HCT116 (cell line): ENCODE data around the gene ARNT2. TPM values are rescaled to one million over a fixed set of nuclear protein-coding genes. Genes with fewer than 3 reads are reported as not detected.

ENCODE experiments used
- ATAC-seq: fragments of 200-7000 bp; cut with Tn5 transposase; 2 replicates; pipeline ENCODE4 v1.9.1; 2020; ENCODE audit warnings: mild to moderate bottlenecking, moderate library complexity
- BruUV-seq: library from RNA; stranded (reverse); fragments of 400-500 nt; replicated peaks from 2 replicates; lab custom pipeline; 2021; lab: Mats Ljungman, UMichigan
- CTCF ChIA-PET: fragments of 300-600 bp; sonication (Branson Sonifier 250); formaldehyde crosslinking; loops from one replicate; lab custom pipeline; 2021; ENCODE audit warnings: antibody characterized with exemption; lab: Charles Lee
- POLR2A ChIA-PET: fragments of 300-600, 350-600 bp; sonication (Branson Sonifier 250); formaldehyde crosslinking; loops from one replicate; lab custom pipeline; 2021; ENCODE audit warnings: antibody characterized with exemption; lab: Charles Lee
- RAD21 ChIA-PET, 2 experiments: fragments of 300-600 bp; sonication (Branson Sonifier 250); formaldehyde crosslinking; loops; one replicate each; lab custom pipeline; 2023; ENCODE audit warnings: low total read pairs in 2 of 2; ENCODE audit not compliant: uncharacterized antibody in 2 of 2, unreplicated experiment in 2 of 2, low non-redundant PET in 1 of 2; lab: Charles Lee
- DNase-seq: peaks from one replicate; pipeline ENCODE4 v3.0.0-alpha.2; 2010; ENCODE audit warnings: low read depth, low spot score
- H2AFZ ChIP-seq: fragments of 200-600 bp; shearing (Covaris generic), sonication (generic); 2 replicates; pipeline ENCODE4 v1.6.1; 2017; ENCODE audit warnings: low read depth, mixed run types, mixed read lengths, antibody characterized with exemption, low read length; ENCODE audit not compliant: poor library complexity, severe bottlenecking
- H3K27ac ChIP-seq: 2 replicates; pipeline ENCODE4 v1.5.1; 2012; ENCODE audit warnings: low read depth, low read length
- H3K27me3 ChIP-seq: fragments of 200-600 bp; sonication (generic); 2 replicates; pipeline ENCODE4 v1.6.1; 2016; ENCODE audit warnings: mixed run types, low read length, mixed read lengths; ENCODE audit not compliant: insufficient read depth
- H3K36me3 ChIP-seq, 2 experiments: fragments of 200-500 bp in 1 of 2; fragments of 200-600 bp in 1 of 2; sonication (Bioruptor generic) in 1 of 2; sonication (generic) in 1 of 2; 2 replicates each; pipeline versions ENCODE4 v1.5.1 to v1.6.1; 2014 to 2016; ENCODE audit warnings: low read length in 2 of 2, inconsistent platforms in 1 of 2, mixed read lengths in 1 of 2, mixed run types in 1 of 2; ENCODE audit not compliant: insufficient read depth in 2 of 2, control insufficient read depth in 1 of 2
- H3K4me1 ChIP-seq, 2 experiments: fragments of 200-600 bp in 1 of 2; sonication (generic) in 1 of 2; 2 replicates each; pipeline versions ENCODE4 v1.5.1 to v1.6.1; 2012 to 2017; ENCODE audit warnings: low read length in 2 of 2, inconsistent platforms in 1 of 2, mild to moderate bottlenecking in 1 of 2, mixed read lengths in 1 of 2, mixed run types in 1 of 2, moderate library complexity in 1 of 2; ENCODE audit not compliant: insufficient read depth in 2 of 2, control insufficient read depth in 1 of 2
- H3K4me2 ChIP-seq: fragments of 200-600 bp; sonication (generic); 2 replicates; pipeline ENCODE4 v1.6.1; 2017; ENCODE audit warnings: mixed run types, low read length, mixed read lengths
- H3K4me3 ChIP-seq, 2 experiments: fragments of 200-600 bp in 1 of 2; sonication (generic) in 1 of 2; replicated peaks in 1 of 2; 2 replicates each; pipeline ENCODE4 v1.5.1; 2011 to 2016; ENCODE audit warnings: low read length in 2 of 2, control low read depth in 1 of 2, low read depth in 1 of 2, mild to moderate bottlenecking in 1 of 2, mixed read lengths in 1 of 2, mixed run types in 1 of 2
- H3K79me2 ChIP-seq: fragments of 200-600 bp; sonication (generic); 2 replicates; pipeline ENCODE4 v1.6.1; 2017; ENCODE audit warnings: mild to moderate bottlenecking, mixed run types, low read length, moderate library complexity, mixed read lengths; ENCODE audit not compliant: insufficient read depth
- H3K9ac ChIP-seq: fragments of 200-600 bp; sonication (generic); 2 replicates; pipeline ENCODE4 v1.6.1; 2016; ENCODE audit warnings: low read length, mixed read lengths
- H3K9me2 ChIP-seq: fragments of 200-600 bp; sonication (generic), shearing (Covaris generic); 2 replicates; pipeline ENCODE4 v1.6.1; 2017; ENCODE audit warnings: mixed run types, mild to moderate bottlenecking, moderate library complexity; ENCODE audit not compliant: insufficient read depth
- H3K9me3 ChIP-seq, 2 experiments: fragments of 200-500 bp in 1 of 2; fragments of 200-600 bp in 1 of 2; sonication (Bioruptor generic) in 1 of 2; sonication (generic) in 1 of 2; 2 replicates each; pipeline ENCODE4 v1.6.1; 2014 to 2017; ENCODE audit warnings: low read length in 2 of 2, mixed read lengths in 2 of 2, inconsistent platforms in 1 of 2, low read depth in 1 of 2, mild to moderate bottlenecking in 1 of 2, mixed run types in 1 of 2, moderate library complexity in 1 of 2; ENCODE audit not compliant: control insufficient read depth in 1 of 2, insufficient read depth in 1 of 2
- H4K20me1 ChIP-seq: fragments of 200-600 bp; sonication (generic), shearing (Covaris generic); 2 replicates; pipeline ENCODE4 v1.6.1; 2017; ENCODE audit warnings: mixed run types, mild to moderate bottlenecking, moderate library complexity; ENCODE audit not compliant: insufficient read depth
- CEBPB ChIP-seq: IDR thresholded peaks from 2 replicates; pipeline ENCODE4 v1.6.1; 2012; ENCODE audit warnings: low read depth
- CTCF ChIP-seq, 3 experiments: fragments of 200-600 bp in 1 of 3; sonication (generic) in 1 of 3; IDR thresholded peaks in 2 of 3; conservative IDR thresholded peaks in 1 of 3; 2 replicates each; pipeline ENCODE4 v1.5.1; 2012 to 2017; ENCODE audit warnings: low read depth in 2 of 3, low read length in 2 of 3, antibody characterized with exemption in 1 of 3, borderline replicate concordance in 1 of 3, control low read depth in 1 of 3, mild to moderate bottlenecking in 1 of 3, mixed read lengths in 1 of 3, mixed run types in 1 of 3, moderate library complexity in 1 of 3; ENCODE audit not compliant: insufficient read depth in 1 of 3
- EGR1 ChIP-seq: IDR thresholded peaks from 2 replicates; pipeline ENCODE4 v1.6.1; 2012; ENCODE audit warnings: low read depth
- ELF1 ChIP-seq: IDR thresholded peaks from 2 replicates; pipeline ENCODE4 v1.6.1; 2012; ENCODE audit warnings: low read depth, borderline replicate concordance
- EZH2phosphoT487 ChIP-seq: fragments of 200-600 bp; IDR thresholded peaks from 2 replicates; pipeline ENCODE4 v1.6.1; 2018; ENCODE audit warnings: antibody characterized with exemption, borderline replicate concordance
- FOSL1 ChIP-seq: IDR thresholded peaks from 2 replicates; pipeline ENCODE4 v1.6.1; 2012; ENCODE audit warnings: low read depth
- JUND ChIP-seq: IDR thresholded peaks from 2 replicates; pipeline ENCODE4 v1.6.1; 2012
- MAX ChIP-seq: IDR thresholded peaks from 2 replicates; pipeline ENCODE4 v1.6.1; 2012
- POLR2A ChIP-seq: IDR thresholded peaks from 2 replicates; pipeline ENCODE4 v1.7.0; 2011; ENCODE audit warnings: borderline replicate concordance; ENCODE audit not compliant: insufficient read depth, insufficient read length; ENCODE audit errors: extremely low read depth
- RAD21 ChIP-seq: IDR thresholded peaks from 2 replicates; pipeline ENCODE4 v1.6.1; 2012; ENCODE audit warnings: low read depth, mild to moderate bottlenecking
- REST ChIP-seq: IDR thresholded peaks from 2 replicates; pipeline ENCODE4 v1.6.1; 2012; ENCODE audit warnings: low read depth
- SIN3A ChIP-seq: IDR thresholded peaks from 2 replicates; pipeline ENCODE4 v1.6.1; 2012; ENCODE audit warnings: low read depth
- SP1 ChIP-seq: IDR thresholded peaks from 2 replicates; pipeline ENCODE4 v1.6.1; 2012; ENCODE audit warnings: low read depth
- SRF ChIP-seq: IDR thresholded peaks from 2 replicates; pipeline ENCODE4 v1.6.1; 2012; ENCODE audit warnings: low read depth
- ZBTB33 ChIP-seq: IDR thresholded peaks from 2 replicates; pipeline ENCODE4 v1.6.1; 2011; ENCODE audit warnings: mild to moderate bottlenecking, low read length, moderate library complexity; ENCODE audit not compliant: insufficient replicate concordance; ENCODE audit errors: extremely low read depth
- ZFX ChIP-seq: fragments of 450-650 bp; IDR thresholded peaks from 2 replicates; pipeline ENCODE4 v1.6.1; 2017
- ZNF274 ChIP-seq: fragments of 200-500 bp; sonication (Bioruptor generic); IDR thresholded peaks from 2 replicates; pipeline ENCODE4 v1.6.1; 2014; ENCODE audit warnings: mild to moderate bottlenecking, low read depth, low read length, inconsistent platforms
- intact Hi-C: fragments of 100-400 bp; cut with micrococcal nuclease; formaldehyde crosslinking; loops from 2 replicates; pipeline ENCODE4 v1.10.0; 2022
- total RNA-seq: library from RNA; stranded (reverse); gene quantifications from one replicate; pipeline ENCODE4 v1.2.1, GENCODE V29; 2021; ENCODE audit not compliant: unreplicated experiment
- TF ChIP-seq, protein P1 (sequence below): IDR thresholded peaks from 2 replicates; pipeline ENCODE4 v1.6.1; 2012

The ARNT2 gene
- total RNA-seq, 1 experiment from 2014 or later = 3.0 TPM

DNA sequence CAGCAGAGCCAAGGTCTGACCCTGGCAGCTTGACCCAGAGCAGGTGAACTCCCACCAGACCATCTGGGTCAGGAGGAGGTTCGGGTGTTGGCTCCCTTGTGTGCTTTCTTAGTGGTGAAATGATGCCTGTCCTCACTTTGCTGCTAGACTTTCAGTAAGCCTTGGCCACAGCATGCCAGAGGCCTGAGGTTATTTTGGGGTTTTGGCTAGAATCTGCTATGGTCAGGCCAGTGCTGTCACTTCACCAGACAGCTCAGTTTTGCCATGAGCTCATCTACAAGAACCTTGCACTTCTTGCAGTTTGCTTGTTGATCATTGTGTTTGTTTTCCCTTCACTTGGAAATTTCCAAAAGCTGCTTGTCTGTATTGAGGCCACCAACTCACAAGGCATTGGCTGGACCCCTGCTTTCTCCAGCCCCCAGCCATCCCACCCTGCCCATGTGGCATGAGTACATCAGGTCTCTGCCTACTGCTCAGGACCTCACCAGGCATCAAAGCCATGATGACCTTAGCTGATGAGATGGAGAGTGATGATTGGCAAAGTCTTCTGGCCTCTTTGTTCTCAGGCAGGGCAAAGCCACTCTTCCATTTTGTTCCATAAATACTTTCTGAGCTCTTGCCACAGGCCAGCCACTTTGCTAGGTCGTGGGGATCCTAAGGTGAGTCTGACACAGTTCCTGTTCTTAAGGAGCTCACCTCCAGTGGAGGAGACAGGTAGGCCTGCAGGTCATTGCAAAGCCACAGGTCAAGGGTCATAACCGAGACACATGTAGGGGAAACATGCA lies 122.6 kb downstream of the ARNT2 start (continued):
- TF ChIP-seq EZH2phosphoT487 (no peak), ZNF274 (no peak), POLR2A (no peak)

DNA sequence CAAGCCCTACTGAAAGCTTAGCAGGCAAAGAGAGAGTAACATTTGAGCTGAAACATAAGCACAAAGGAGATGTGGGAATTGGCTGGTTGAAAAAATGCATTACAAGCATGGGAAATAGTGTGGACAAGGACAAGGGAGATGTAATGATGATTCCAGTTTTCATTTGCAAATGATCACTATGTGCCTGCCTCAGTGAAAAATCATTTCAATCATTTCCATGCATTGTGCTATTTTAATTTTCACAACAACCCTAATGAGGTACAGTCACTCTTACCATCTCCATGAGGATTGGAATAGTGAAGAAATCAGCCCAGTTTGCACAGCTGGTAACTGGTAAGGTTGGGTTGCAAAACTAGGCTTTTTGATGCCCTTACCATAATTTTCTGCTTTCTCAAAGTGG lies 123.2 kb downstream of the ARNT2 start:
- Histone ChIP-seq H2AFZ (no peak overlapping the region), H4K20me1 (no peaks in the 10 kb centered on the region), H3K4me3 (no peak overlapping the region), H3K4me2 (no peak overlapping the region), H3K9me2 (no peaks in the 10 kb centered on the region), H3K79me2 (no peaks in the 10 kb centered on the region), H3K9ac (no peak overlapping the region), H3K27ac (no peak overlapping the region), H3K9me3 (no peaks in the 10 kb centered on the region), H3K27me3 (no peaks in the 10 kb centered on the region), H3K36me3 (no peaks in the 10 kb centered on the region), H3K4me1 (no peaks in the 10 kb centered on the region)
- DNase-seq (no peak), ATAC-seq (no peak)
- TF ChIP-seq SP1 = no peak
- no peak for TF ChIP-seq FOSL1
- TF ChIP-seq SRF = no peak
- TF ChIP-seq, protein P1, sequence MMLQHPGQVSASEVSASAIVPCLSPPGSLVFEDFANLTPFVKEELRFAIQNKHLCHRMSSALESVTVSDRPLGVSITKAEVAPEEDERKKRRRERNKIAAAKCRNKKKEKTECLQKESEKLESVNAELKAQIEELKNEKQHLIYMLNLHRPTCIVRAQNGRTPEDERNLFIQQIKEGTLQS = no peak
- TF ChIP-seq CTCF (IDR thresholded peaks at IDR 0.05 in 2 of 3, conservative IDR thresholded peaks at IDR 0.05 in 1 of 3; ENCODE audit: borderline replicate concordance in 1 of 3, insufficient read depth in 1 of 3, low read depth in 2 of 3, low read length in 2 of 3) = no peak
- no peak for TF ChIP-seq REST
- no peak for TF ChIP-seq ELF1
- no peak for TF ChIP-seq EZH2phosphoT487
- TF ChIP-seq ZFX = no peak
- TF ChIP-seq JUND = no peak
- TF ChIP-seq MAX = no peak
- no peak for TF ChIP-seq ZNF274
- TF ChIP-seq RAD21 = no peak
- no peak for TF ChIP-seq POLR2A
- no peak for TF ChIP-seq ZBTB33
- TF ChIP-seq EGR1 = no peak
- no peak for TF ChIP-seq SIN3A
- TF ChIP-seq CEBPB = no peak
- RAD21 ChIA-PET = no interaction called here
- CTCF ChIA-PET = no interaction called here
- POLR2A ChIA-PET = no interaction called here
- intact Hi-C loops = no loop called here
- BruUV-seq = no TSS peak
